Adrenal gland (tissue), 12 donors: ENCODE results near the gene GRB10. TPM values are rescaled to one million over a fixed set of nuclear protein-coding genes. Genes with fewer than 3 reads are reported as not detected.
"Not testable (repeated sequence)": the region's sequence is repeated elsewhere in the genome, so short reads cannot be mapped to it uniquely, and the experiment has no call there.

Source experiments
- DNase-seq, 7 donors: peaks; one replicate each; pipeline ENCODE4 v3.0.0-alpha.2; 2019 to 2020
- H3K27ac ChIP-seq, 5 donors: fragments of 200-600 bp; sonication (generic) in 4 of 5; 1 replicate in 3 of 5; 2 replicates in 2 of 5; pipeline versions ENCODE4 v1.5.1 to v1.8.0; 2016 to 2020; ENCODE audit warnings: mild to moderate bottlenecking in 1 of 5
- H3K27me3 ChIP-seq: fragments of 200-600 bp; 2 replicates; pipeline ENCODE4 v1.8.0; 2021
- H3K36me3 ChIP-seq, 2 donors: fragments of 200-600 bp; replicated peaks in 1 of 2; 1 replicate in 1 of 2; 2 replicates in 1 of 2; pipeline versions ENCODE4 v1.5.1 to v1.8.0; 2018 to 2022
- H3K4me1 ChIP-seq, 2 donors: fragments of 200-600 bp; replicated peaks in 1 of 2; 1 replicate in 1 of 2; 2 replicates in 1 of 2; pipeline versions ENCODE4 v1.5.1 to v1.8.0; 2018 to 2021
- H3K4me3 ChIP-seq, 4 donors: fragments of 200-600 bp; sonication (generic) in 3 of 4; one replicate each; pipeline ENCODE4 v1.5.1; 2016 to 2018
- H3K9me3 ChIP-seq, 3 donors: fragments of 200-600 bp; sonication (generic) in 1 of 3; replicated peaks in 1 of 3; 1 replicate in 2 of 3; 2 replicates in 1 of 3; pipeline versions ENCODE4 v1.5.1 to v1.8.0; 2016 to 2021
- CTCF ChIP-seq, 6 experiments: fragments of 450-650 bp in 4 of 6; fragments of 200-600 bp in 2 of 6; sonication (generic) in 1 of 6; IDR thresholded peaks; 1 replicate in 5 of 6; 2 replicates in 1 of 6; pipeline versions ENCODE4 v1.5.1 to v1.8.0; 2016 to 2021; ENCODE audit warnings: antibody characterized with exemption in 6 of 6, mild to moderate bottlenecking in 2 of 6, moderate library complexity in 1 of 6
- POLR2A ChIP-seq, 2 donors: fragments of 450-650 bp; IDR thresholded peaks; one replicate each; pipeline ENCODE4 v1.6.1; 2017; ENCODE audit warnings: antibody characterized with exemption in 2 of 2, mild to moderate bottlenecking in 2 of 2, moderate library complexity in 1 of 2
- WGBS, 4 donors: extraction: QIAGEN DNeasy Blood & Tissue Kit in 2 of 4; methylation state at CpG; one replicate each; pipeline versions ENCODE4 v1.1.5 to v1.1.7; 2013 to 2017; 5-methylcytosine and 5-hydroxymethylcytosine counted together
- intact Hi-C, 2 donors: fragments of 100-400 bp; cut with DNase I; formaldehyde crosslinking; loops; one replicate each; pipeline versions ENCODE4 v1.14.1 to v1.15.0; 2022 to 2023
- polyA plus RNA-seq, 3 donors: library from polyadenylated mRNA; stranded (reverse); fragments of 200-250 nt in 2 of 3; fragments of 350-450 nt in 1 of 3; fragmentation: Illumina TruSeq in 1 of 3; extraction: RNeasy Lipid Tissue Mini Kit (QIAGEN cat#74804) in 1 of 3; gene quantifications; one replicate each; pipeline ENCODE4 v1.2.3, GENCODE V29; 2013 to 2014
- total RNA-seq, 9 donors: library from RNA; depleted of rRNA in 4 of 9; stranded (reverse); fragments of >200 nt in 4 of 9; fragments of 120-200 nt in 1 of 9; fragmentation: NEBNext Ultra II Directional in 1 of 9; extraction: Animal tissue kit (Norgen Biotek cat#: 25700) in 1 of 9; gene quantifications; one replicate each; pipeline versions ENCODE4 v1.1.0 to v1.2.4, GENCODE V29; 2013 to 2023
- donor health status: healthy with polysubstance abuse.
- donor health status: Bipolar disorder and iron deficiency.
- donor health status: DM: yes; HTN: yes; CAD: no.
- donor health status: DM: no; HTN: no; CAD: no.
- donor health status: DM: no; HTN: no; CAD: no.
- donor health status: DM: yes; HTN: yes; CAD: no.

GRB10 gene
- total and polyA plus RNA-seq, 12 donors = 33.5 to 158 (median 67.3) TPM

GRCh38 chr7:50580057-50580456 lies 202.6 kb downstream of the GRB10 start:
- 89 to 93% (median 91%) methylated on average over 5 of the region's 5 CpGs for WGBS, 4 donors
- no peaks in the 10 kb centered on the region for H3K4me1 ChIP-seq
- H3K36me3 ChIP-seq = no peaks in the 10 kb centered on the region
- H3K27ac ChIP-seq = no peak overlapping the region
- no peak for TF ChIP-seq POLR2A (IDR thresholded peaks at IDR 0.05)
- no peak for TF ChIP-seq CTCF (IDR thresholded peaks at IDR 0.05)
- no peaks in the 10 kb centered on the region for H3K27me3 ChIP-seq
- DNase-seq = no peak
- intact Hi-C loops = no loop called here
- H3K9me3 ChIP-seq = no peaks in the 10 kb centered on the region
- no peak overlapping the region for H3K4me3 ChIP-seq

- intact Hi-C loops, DNase-seq, H3K36me3 ChIP-seq, H3K4me1 ChIP-seq, H3K27ac ChIP-seq, H3K27me3 ChIP-seq, H3K9me3 ChIP-seq, H3K4me3 ChIP-seq: not testable (repeated sequence)
- 87 to 96% (median 94%) methylated on average over 4 of the region's 4 CpGs for WGBS, 4 donors
Measured at GRCh38 chr7:50578105-50578504, 204.6 kb downstream of the GRB10 start.

- H3K4me3 ChIP-seq = no peak overlapping the region
- H3K4me1 ChIP-seq = no peaks in the 10 kb centered on the region
- no peak for DNase-seq
- H3K9me3 ChIP-seq = no peaks in the 10 kb centered on the region
- no peak for TF ChIP-seq CTCF (IDR thresholded peaks at IDR 0.05)
- no peak for TF ChIP-seq POLR2A (IDR thresholded peaks at IDR 0.05)
- H3K27me3 ChIP-seq = no peaks in the 10 kb centered on the region
- H3K36me3 ChIP-seq = no peaks in the 10 kb centered on the region
- intact Hi-C loops = no loop called here
- WGBS, 4 donors = 92 to 96% (median 94%) methylated on average over 10 of the region's 10 CpGs
- no peak overlapping the region for H3K27ac ChIP-seq
Measured at GRCh38 chr7:50577569-50577968, 205.1 kb downstream of the GRB10 start.

GRCh38 chr7:50576388-50576787 lies 206.3 kb downstream of the GRB10 start:
- intact Hi-C loops, H3K36me3 ChIP-seq, H3K4me1 ChIP-seq, H3K27me3 ChIP-seq, DNase-seq, H3K27ac ChIP-seq, H3K4me3 ChIP-seq, H3K9me3 ChIP-seq: not testable (repeated sequence)
- WGBS, 4 donors = 67 to 71% (median 70%) methylated on average over 4 to 6 of the region's 6 CpGs; no CpG with 5 or more reads in 1 of the 4 donors

GRCh38 chr7:50567715-50568261 lies 214.9 kb downstream of the GRB10 start:
- DNase-seq = no peak
- Histone ChIP-seq H3K27me3 (no peaks in the 10 kb centered on the region), H3K4me3 (no peak overlapping the region), H3K9me3 (no peaks in the 10 kb centered on the region), H3K27ac (no peak overlapping the region), H3K36me3 (no peaks in the 10 kb centered on the region), H3K4me1 (no peaks in the 10 kb centered on the region)
- TF ChIP-seq CTCF (IDR thresholded peaks at IDR 0.05) (no peak), POLR2A (IDR thresholded peaks at IDR 0.05) (no peak)
- intact Hi-C loops = no loop called here
- 72 to 78% (median 74%) methylated on average over 6 of the region's 6 CpGs for WGBS, 4 donors
